GM19397 (cell line): Measurements from ENCODE around the gene TBC1D2B.

ENCODE experiments used
- ATAC-seq: cut with Tn5 transposase; IDR thresholded peaks from one replicate; pipeline ENCODE4 v1.9.1; 2021; ENCODE audit warnings: mild to moderate bottlenecking, moderate library complexity; ENCODE audit not compliant: unreplicated experiment

The TBC1D2B gene

DNA sequence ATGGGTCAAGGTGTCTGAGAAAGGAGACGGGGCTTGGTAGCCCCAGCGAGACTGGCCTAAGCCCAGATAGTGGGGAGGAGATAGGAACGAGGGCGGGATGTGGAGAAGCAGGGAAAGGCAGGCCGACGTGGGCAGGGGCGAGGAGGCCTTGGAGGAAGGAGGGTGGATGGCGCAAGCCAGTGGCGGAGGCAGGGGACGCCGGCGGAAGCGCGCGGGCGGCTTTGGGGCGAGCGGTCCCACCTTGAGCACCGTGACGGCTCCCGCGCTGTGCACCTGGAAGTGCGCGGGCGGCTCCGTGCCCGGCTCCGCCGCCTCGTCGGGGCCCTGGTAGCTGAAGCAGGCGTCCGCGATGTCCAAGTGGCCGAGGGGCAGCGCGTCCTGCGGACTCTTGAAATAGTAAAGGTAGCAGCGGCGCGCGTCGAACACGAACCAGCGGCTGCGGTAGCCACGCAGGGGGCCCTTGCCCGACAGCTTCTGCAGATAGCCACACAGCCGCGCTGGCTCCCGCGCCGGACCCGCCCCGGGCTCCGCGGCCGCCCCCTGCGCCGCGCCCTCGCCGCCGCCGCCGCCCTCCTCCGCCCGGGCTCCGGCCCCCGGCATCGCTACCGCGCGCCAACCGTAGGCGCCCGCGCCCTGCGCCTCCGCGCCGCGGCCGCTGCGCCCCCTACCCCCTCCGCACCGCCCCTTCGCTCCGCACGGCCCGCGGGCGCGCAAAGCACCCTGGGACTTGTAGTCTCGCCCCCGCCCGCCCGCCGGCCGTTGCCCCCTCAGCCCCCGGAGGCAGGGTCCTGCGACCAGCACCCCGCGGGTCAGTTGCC, at the start of gene TBC1D2B:
Gene TBC1D2B (minus strand): TSS at position 659 of the 818 bp plus-strand sequence. CDS start 59 bp downstream, at position 600.
- ATAC-seq: peak; percentile 79

GRCh38 chr15:78125267-78125666, 47.8 kb upstream of the TBC1D2B start:
- no peak for ATAC-seq

GRCh38 chr15:78120523-78120922, 43.0 kb upstream of the TBC1D2B start:
- no peak for ATAC-seq

DNA sequence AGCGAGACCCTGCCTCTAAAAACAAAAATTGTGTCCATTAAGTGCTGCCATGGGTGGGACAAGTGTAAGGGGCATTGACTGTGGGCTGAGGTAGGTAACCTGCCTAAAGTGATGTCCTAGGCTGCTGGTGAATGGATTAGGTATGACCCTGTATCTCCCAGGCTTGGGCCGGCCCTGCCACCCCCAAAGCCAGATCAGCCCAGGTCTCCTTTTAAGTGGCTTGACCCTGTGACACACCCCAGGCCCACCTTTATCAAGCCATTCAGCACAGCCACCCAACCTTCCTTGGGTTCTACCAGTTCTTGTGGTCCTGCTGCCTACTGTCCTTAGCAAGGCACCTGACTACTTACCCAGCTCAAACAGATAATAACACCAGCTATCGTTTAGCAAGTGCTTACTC, 35.0 kb upstream of the TBC1D2B start:
- no peak for ATAC-seq

DNA sequence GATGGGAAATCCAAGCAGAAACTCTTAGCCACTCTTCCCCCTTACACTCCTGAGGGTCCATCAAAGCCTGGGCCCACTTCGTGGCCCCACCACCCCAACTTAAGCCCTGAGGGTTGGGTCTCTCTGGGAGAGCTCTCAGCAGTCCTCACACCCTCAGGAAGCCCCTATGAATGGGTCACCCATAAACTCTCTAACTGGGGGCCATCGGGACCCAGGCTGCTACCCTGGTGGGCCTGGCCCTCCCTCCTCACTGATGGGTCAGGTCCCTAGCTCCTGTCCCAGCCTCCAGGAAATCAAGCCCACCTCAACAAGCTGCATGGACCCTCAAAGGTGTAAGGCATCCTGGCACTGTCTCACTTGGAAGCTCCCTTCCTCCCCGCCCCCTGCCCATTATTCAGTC, 34.3 kb upstream of the TBC1D2B start:
- no peak for ATAC-seq

DNA sequence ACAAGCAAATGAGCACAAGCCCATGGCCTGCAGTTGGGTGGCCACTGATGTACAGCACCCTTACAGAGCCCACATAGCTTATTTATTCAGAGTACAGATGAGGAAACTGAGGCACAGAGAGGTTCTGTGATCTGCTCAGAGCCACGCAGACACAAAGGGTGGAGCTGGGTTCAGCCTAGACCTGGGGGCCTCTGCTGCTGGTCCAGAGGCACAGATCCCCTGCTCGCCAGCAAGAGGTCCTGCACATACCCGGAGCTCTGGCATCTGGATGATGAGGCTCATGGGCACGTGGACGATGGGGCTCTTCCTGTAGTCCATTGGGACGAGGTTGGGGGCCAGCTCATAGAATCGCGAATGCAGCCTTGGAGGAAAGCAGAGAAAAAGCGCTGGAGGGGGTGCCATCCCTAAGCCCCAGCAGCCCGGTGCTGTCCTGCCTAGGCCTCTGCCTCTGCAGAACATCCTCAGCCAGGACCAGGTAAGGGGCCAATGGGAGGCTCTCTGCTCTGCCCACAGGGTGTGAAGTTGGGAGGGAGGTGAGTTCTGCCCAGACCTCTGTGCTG, 33.5 kb upstream of the TBC1D2B start:
- ATAC-seq: no peak

- no peak for ATAC-seq
These were observed 32.6 kb upstream of the TBC1D2B start for GRCh38 chr15:78110096-78110495.

DNA sequence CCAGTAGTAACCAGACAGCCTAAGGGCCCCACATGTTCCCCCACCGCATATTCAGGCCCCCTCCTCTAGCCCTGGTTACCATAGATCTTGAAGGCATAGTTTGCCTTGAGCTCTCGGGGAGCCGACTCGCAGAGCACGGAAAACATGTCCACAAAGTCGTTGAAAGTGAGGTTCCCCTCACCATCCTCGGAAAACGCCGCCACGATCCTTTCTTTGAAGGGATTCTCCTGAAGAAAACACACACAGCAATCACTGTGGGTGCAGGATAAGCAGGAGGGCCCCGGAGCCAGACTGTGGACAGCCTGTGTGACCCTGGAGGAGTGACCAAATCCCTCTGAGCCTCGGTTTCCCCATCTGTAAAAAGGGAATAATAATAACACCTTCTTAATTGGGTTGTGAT, 31.6 kb upstream of the TBC1D2B start:
- ATAC-seq: no peak

GRCh38 chr15:78108300-78109084, 31.0 kb upstream of the TBC1D2B start:
- ATAC-seq: peak; percentile 61

DNA sequence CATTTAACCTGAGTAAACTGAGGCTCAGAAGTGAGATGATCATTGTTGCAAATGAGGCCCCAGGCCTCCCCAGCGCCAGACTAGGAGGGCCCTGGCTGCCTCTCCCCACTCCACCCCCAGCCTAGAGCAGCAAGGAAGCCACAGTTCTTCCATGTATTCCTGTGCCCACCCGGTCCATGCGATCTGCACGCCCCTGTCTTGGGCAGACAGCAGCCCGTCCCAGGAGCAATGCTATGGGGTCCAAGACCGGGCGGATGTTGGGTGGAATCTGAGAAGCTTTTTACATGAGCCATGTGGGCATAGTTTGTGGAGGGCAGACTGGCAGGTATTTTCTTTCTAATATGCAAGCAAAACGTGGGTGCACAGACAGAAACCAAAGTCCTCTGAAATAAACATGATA, 30.0 kb upstream of the TBC1D2B start:
- no peak for ATAC-seq

DNA sequence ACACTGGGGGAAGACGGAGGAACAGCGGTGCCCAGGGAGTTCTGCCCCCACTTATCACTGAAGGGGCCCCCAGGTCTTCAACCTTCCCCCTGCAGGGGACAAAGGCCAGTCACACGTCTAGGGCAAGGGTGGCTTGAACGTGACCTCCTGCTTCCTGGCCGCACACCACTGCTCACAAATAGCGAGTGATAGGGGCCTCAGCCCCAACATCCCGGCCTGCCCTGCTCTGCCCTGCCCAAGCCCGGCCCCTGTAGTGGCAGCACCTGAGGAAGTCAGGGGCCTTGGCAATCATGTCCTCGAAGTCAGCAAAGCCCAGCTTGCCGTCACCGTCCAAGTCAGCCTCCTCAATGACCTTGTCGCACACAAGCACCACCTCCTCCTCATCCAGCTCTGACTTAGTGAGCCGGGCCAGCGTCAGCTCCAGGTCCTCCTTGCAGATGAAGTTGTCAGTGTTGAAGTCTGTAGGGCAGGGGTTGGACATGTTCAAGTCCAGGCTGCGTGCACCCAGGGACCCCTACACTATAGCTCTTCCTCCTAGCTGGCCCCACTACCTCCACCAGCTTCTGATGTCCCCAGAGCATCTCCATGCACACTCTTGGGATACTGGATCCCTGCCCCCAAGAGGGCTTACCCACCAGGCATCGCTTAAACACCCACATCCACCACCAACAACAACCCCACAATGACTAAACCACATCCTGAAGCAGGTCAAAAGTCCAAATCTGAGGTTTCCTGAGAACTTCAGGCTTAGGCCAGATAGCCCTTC, 28.1 kb upstream of the TBC1D2B start:
- no peak for ATAC-seq

- ATAC-seq: no peak
These were observed 27.3 kb upstream of the TBC1D2B start for GRCh38 chr15:78104566-78105475.

GRCh38 chr15:78104119-78104479, 26.6 kb upstream of the TBC1D2B start:
- ATAC-seq: peak; percentile 11

- ATAC-seq: peak; percentile 54
These were observed 26.1 kb upstream of the TBC1D2B start for GRCh38 chr15:78103406-78104118.

- no peak for ATAC-seq
These were observed 25.2 kb upstream of the TBC1D2B start for GRCh38 chr15:78102741-78103140.

DNA sequence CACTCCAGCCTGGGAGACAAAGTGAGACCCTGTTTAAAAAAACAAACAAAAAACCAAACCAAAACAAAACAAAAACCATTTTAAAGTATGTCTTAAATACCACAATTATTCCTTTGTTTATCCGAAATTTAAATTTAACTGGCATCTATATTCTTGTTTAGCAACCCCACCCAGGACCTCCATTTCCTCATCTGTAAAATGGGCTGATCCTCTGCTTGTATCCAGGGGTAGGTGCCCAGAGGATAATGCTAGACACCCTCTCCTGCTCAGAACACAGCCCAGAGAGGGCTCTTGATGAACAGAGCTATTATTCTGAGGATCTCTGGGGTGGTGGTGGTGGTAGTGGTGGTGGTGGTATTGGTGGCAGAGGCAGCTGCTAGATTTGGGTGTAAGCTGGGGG, 24.7 kb upstream of the TBC1D2B start:
- no peak for ATAC-seq

- no peak for ATAC-seq
These were observed 24.1 kb upstream of the TBC1D2B start for GRCh38 chr15:78101423-78102105.

DNA sequence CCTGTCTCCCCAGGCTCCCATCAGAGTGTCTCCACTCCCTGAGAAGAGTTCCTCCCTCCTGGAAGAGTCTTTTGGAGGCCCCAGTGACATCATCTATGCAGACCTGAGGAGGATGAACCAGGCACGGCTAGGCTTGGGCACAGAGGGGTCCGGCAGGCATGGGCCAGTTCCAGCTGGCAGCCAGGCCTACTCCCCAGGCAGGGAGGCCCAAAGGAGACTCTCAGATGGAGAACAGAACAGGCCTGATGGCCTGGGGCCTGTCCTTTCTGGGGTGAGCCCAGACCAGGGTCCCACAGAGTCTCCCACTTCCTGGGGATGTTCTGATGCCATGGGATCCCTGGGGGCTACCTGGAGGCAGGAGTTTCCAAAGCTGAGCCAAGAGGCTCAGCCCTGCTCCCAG, 23.4 kb upstream of the TBC1D2B start:
- no peak for ATAC-seq
